C4-2B (cell line): Measurements from ENCODE around the gene ADH7.

ENCODE experiments used
- H3K27ac ChIP-seq: fragments of 450-650 bp; 2 replicates; pipeline ENCODE4 v1.5.1; 2017
- ZFX ChIP-seq: fragments of 450-650 bp; IDR thresholded peaks from 2 replicates; pipeline ENCODE4 v1.6.1; 2017
- TF ChIP-seq, protein P1 (sequence below): fragments of 450-650 bp; conservative IDR thresholded peaks from 2 replicates; pipeline ENCODE4 v1.5.1; 2017; ENCODE audit warnings: mild to moderate bottlenecking

The ADH7 gene

GRCh38 chr4:99390055-99390454 lies 45.1 kb downstream of the ADH7 start:
- H3K27ac ChIP-seq: no peak overlapping the region
- TF ChIP-seq, protein P1, sequence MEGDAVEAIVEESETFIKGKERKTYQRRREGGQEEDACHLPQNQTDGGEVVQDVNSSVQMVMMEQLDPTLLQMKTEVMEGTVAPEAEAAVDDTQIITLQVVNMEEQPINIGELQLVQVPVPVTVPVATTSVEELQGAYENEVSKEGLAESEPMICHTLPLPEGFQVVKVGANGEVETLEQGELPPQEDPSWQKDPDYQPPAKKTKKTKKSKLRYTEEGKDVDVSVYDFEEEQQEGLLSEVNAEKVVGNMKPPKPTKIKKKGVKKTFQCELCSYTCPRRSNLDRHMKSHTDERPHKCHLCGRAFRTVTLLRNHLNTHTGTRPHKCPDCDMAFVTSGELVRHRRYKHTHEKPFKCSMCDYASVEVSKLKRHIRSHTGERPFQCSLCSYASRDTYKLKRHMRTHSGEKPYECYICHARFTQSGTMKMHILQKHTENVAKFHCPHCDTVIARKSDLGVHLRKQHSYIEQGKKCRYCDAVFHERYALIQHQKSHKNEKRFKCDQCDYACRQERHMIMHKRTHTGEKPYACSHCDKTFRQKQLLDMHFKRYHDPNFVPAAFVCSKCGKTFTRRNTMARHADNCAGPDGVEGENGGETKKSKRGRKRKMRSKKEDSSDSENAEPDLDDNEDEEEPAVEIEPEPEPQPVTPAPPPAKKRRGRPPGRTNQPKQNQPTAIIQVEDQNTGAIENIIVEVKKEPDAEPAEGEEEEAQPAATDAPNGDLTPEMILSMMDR: no peak
- TF ChIP-seq ZFX: no peak

DNA sequence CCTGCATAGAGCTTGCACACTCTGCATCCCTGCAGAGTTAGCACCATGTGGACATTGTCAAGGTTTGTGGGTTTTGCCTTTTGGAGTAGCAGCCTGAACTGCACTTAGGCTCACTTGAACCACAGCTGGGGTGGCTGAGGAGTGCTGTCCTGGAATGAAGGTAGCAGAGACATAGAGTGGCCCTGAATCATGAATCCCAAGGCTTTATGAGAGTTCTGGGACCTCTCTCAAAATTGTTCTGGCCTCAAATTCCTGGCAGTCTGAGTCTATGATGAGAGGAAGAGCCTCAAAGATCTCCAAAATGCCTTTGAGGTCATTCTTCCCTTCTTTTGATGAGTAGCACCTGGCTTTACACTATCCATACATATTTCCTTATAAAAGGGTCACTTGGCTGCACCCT lies 45.5 kb downstream of the ADH7 start:
- H3K27ac ChIP-seq: no peak overlapping the region
- TF ChIP-seq, protein P1: no peak
- no peak for TF ChIP-seq ZFX

DNA sequence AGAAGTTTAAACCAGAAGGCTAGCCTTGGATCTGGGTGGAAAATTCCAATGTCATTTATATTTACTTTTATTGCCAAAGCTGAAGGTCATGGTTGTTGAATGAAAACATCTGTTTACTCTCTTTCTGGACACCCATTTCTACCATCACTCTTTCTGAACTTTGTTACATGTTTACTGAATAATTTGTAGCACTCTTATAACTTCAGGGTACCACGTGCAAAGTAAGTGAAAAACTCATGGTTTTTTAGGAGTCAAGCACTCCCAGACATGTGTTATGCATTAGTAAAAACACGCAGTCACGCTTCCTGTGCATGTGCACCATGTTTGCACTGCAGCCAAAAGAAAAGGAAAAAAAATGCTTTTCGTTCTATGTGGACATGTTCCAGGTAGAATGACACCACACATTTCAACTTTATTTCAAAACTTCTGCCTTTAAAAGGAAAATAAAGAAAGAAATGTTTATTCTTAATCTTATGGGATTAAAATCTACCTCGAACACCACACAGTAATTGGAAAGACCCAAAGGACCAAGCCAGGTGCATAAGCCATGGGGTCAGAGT lies 51.2 kb downstream of the ADH7 start:
- no peak for TF ChIP-seq ZFX
- TF ChIP-seq, protein P1: no peak
- no peak overlapping the region for H3K27ac ChIP-seq

GRCh38 chr4:99383399-99383798 lies 51.7 kb downstream of the ADH7 start:
- TF ChIP-seq ZFX: no peak
- TF ChIP-seq, protein P1: no peak
- no peak overlapping the region for H3K27ac ChIP-seq

DNA sequence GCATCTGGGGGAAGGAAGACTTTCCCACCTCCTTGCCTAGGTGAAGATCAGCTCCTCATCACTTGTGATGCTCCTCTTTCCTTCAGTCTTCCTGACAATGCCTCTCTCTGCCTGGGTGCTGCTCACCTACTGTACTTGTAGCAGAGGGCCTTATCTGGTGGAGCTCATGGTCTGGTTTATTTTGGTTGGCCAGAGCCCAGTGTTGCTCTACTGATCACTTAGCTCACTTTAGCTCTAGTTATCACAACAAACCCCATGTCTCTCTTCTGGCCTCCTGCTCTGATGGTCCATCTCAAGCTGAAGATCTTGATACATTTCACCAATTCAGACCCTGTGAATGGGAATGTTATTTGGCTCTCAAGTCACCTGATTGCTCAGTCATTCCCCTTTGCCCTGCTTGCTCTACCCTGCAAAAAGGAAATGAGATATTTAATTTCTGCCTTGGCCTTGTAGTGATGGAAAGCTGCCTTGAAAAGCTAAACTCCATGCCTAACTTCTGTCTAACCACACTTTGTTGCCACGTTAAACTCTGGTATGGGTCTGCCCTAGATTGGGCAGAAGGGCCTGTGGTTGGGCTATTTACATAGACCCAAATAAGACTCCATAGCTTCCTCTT lies 52.3 kb downstream of the ADH7 start:
- TF ChIP-seq, protein P1: no peak
- TF ChIP-seq ZFX: no peak
- no peak overlapping the region for H3K27ac ChIP-seq

GRCh38 chr4:99381588-99382175 lies 53.5 kb downstream of the ADH7 start:
- H3K27ac ChIP-seq: no peak overlapping the region
- no peak for TF ChIP-seq ZFX
- TF ChIP-seq, protein P1: no peak

DNA sequence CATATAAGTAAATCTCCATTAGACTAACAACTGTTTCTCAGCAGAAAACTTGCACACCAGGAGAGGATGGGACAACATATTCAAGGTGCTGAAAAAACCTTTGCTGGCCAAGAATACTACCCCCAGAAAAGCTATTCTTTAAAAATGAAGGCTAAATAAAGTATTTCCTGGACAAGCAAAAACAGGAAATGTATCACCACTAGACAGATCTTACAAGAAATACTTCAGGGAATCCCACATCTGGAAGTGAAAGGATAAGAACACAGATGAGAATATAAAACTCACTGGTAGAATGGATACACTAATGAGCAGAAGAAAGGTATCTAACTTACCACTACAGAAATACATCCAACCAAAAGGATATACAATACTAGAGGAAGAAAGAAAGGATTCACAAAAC lies 55.6 kb downstream of the ADH7 start:
- no peak for TF ChIP-seq ZFX
- TF ChIP-seq, protein P1: no peak
- H3K27ac ChIP-seq: no peak overlapping the region
